OCI-LY3 (cell line): ENCODE results near the gene SYNPO2.

ENCODE experiments used
- EZH2phosphoT487 ChIP-seq: fragments of 200-600 bp; shearing (Covaris generic); IDR thresholded peaks from 2 replicates; pipeline ENCODE4 v1.6.1; 2018; ENCODE audit warnings: antibody characterized with exemption, mixed run types, low read depth
- TF ChIP-seq, protein P1 (sequence below): fragments of 200-600, 300-600 bp; sonication (generic); IDR thresholded peaks from 2 replicates; pipeline ENCODE4 v1.5.1; 2014; ENCODE audit warnings: antibody characterized with exemption, low read length, low read depth

DNA sequence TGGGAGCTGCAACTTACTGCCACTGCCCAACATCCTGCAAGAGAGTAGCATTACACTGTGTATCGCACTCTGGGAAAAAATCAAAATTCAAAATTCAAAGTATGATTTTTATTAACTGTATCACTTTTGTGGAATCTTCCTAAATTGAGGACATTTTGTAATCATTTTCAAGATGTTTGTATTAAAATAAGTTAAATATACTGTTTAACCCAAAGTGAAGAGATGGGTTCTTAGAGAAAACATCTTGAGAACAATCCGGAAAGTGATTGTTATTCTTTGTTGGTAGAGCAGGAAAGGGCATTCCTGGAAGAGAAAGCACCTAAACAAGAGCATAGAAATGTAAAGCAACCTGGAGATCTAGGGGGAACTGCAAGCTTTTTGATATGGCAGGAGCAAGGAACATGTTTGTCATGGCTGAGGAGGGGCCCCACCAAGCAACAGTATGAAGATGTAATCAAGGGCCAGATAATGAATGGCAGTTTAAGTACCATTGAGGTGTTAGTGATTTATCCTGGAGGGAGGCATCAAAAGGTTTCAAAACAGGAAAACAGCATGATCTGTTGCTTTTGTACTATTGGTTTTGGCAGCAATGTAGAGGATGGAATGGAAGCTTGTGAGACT lies 38.7 kb upstream of the SYNPO2 start:
- TF ChIP-seq, protein P1, sequence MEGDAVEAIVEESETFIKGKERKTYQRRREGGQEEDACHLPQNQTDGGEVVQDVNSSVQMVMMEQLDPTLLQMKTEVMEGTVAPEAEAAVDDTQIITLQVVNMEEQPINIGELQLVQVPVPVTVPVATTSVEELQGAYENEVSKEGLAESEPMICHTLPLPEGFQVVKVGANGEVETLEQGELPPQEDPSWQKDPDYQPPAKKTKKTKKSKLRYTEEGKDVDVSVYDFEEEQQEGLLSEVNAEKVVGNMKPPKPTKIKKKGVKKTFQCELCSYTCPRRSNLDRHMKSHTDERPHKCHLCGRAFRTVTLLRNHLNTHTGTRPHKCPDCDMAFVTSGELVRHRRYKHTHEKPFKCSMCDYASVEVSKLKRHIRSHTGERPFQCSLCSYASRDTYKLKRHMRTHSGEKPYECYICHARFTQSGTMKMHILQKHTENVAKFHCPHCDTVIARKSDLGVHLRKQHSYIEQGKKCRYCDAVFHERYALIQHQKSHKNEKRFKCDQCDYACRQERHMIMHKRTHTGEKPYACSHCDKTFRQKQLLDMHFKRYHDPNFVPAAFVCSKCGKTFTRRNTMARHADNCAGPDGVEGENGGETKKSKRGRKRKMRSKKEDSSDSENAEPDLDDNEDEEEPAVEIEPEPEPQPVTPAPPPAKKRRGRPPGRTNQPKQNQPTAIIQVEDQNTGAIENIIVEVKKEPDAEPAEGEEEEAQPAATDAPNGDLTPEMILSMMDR: no peak
- TF ChIP-seq EZH2phosphoT487: no peak
